ENCODE measurements around the gene CKB. TPM values are rescaled to one million over a fixed set of nuclear protein-coding genes. Genes with fewer than 3 reads are reported as not detected.
A peak's percentile ranks its signal among the peaks of the same experiment; 100 is the strongest.

CKB gene
- total and polyA plus RNA-seq, 9 of the 15 experiments (the other 6 are each of a cell fraction or from before 2014, with no cell fraction given) = 23.9 to 692 (median 132) TPM

DNA sequence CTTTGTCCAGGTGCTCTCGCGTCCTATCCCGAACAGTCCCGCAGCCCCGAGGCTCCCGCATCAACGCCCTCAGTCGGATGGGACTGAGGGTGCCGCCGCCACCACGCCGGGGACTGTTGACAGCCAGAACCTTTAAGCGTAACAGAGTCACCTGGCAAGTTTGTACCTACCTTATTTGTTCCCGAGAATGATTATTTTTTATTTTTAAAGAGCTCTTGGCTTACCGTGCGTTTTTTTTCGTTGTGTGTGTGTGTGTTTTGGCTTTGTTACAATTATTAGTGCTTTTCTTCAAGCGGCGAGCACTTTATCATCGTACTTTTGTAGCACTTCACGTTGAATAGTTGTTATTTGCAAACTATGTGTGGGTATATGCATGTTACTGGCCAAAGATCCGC, 40.6 kb upstream of the CKB start:
- peak overlapping the region; percentile 84 to 96 for H3K9ac ChIP-seq (ENCODE audit: insufficient read depth in 1 of 2, low read depth in 2 of 2, low read length in 2 of 2)
- peak overlapping the region; percentile 82 for H3K4me2 ChIP-seq (ENCODE audit: insufficient read depth, low read length)
- H3K79me2 ChIP-seq (ENCODE audit: control insufficient read depth, insufficient read depth, low read length) = peaks cover 90% of the 10 kb centered on the region
- ATAC-seq = no peak
- H3K4me3 ChIP-seq = peak overlapping the region; percentile 93
- FAIRE-seq = no peak
- ChIA-PET POLR2A (no interaction called here), CTCF (ENCODE audit: low intra/inter-chr PET ratio) (interaction anchor here (0.9 kb wide), 1 partner anchor 16 kb away, joined by 3 read pairs; no protein-coding TSS in a partner anchor)
- BruUV-seq (replicated peaks) = TSS peak; percentile 85
- WGBS (ENCODE audit: insufficient coverage, low coverage, missing lambda C conversion rate) = 0% methylated on average over 21 of the region's 22 CpGs
- no peaks in the 10 kb centered on the region for H3K9me1 ChIP-seq (ENCODE audit: control insufficient read depth, insufficient read depth, low read length)
- H3K27me3 ChIP-seq (ENCODE audit: control insufficient read depth in 2 of 2, insufficient read depth in 2 of 2, low read length in 2 of 2) = no peaks in the 10 kb centered on the region
- H3K4me1 ChIP-seq (replicated peaks in 1 of 2; ENCODE audit: control insufficient read depth in 2 of 2, insufficient read depth in 2 of 2, low read length in 2 of 2) = peaks cover 3 to 5% of the 10 kb centered on the region in 2 experiments; a peak in 3 of 5 replicates
- intact Hi-C loops (cut with micrococcal nuclease) (loop anchor here (5.0 kb wide), 1 partner anchor 46 kb away; no protein-coding TSS in a partner anchor), in situ Hi-C loops (cut with MboI) (no loop called here)
- peaks cover 20% of the 10 kb centered on the region; the same call in 1 of the 2 replicates for H4K20me1 ChIP-seq (replicated peaks; ENCODE audit: control insufficient read depth, insufficient read depth, low read length)
- peaks cover 32% of the 10 kb centered on the region for H3K36me3 ChIP-seq (ENCODE audit: control insufficient read depth, insufficient read depth, low read length)
- peak overlapping the region; percentile 96 for H3K27ac ChIP-seq (ENCODE audit: extremely low read depth, low read depth, low read length)
- no peak for DNase-seq (ENCODE audit: extremely low read depth in 1 of 4, low spot score in 3 of 4)
- H2AFZ ChIP-seq (ENCODE audit: low read depth, low read length) = peak overlapping the region; percentile 88
- H3K9me3 ChIP-seq (replicated peaks; ENCODE audit: control insufficient read depth, insufficient read depth, low read depth, low read length) = no peaks in the 10 kb centered on the region
- TF ChIP-seq PHF20 (IDR thresholded peaks at IDR 0.05; ENCODE audit: partially characterized antibody) (peak; percentile 0), MYC (IDR thresholded peaks at IDR 0.05; ENCODE audit: low read depth, low read length) (no peak), MYC (CRISPR knock-in tag; IDR thresholded peaks at IDR 0.05; ENCODE audit: borderline replicate concordance, low read depth) (0 out of 2 replicates have a peak, but pooled peaks have one; percentile 20), ZNF146 (CRISPR knock-in tag; IDR thresholded peaks at IDR 0.05; ENCODE audit: unreplicated experiment) (no peak), NUFIP1 (IDR thresholded peaks at IDR 0.05; ENCODE audit: partially characterized antibody) (no peak), FOXA3 (CRISPR knock-in tag; conservative IDR thresholded peaks at IDR 0.05 in 1 of 2, IDR thresholded peaks at IDR 0.05 in 1 of 2) (no peak), KDM5B (IDR thresholded peaks at IDR 0.05; ENCODE audit: insufficient replicate concordance, low read depth, low read length) (no peak), SAP30 (IDR thresholded peaks at IDR 0.05; ENCODE audit: borderline replicate concordance, insufficient read depth, low read depth, low read length, poor library complexity, severe bottlenecking) (peak; percentile 33), SIN3B (IDR thresholded peaks at IDR 0.05; ENCODE audit: low read depth) (no peak)
- TF ChIP-seq, protein P1, sequence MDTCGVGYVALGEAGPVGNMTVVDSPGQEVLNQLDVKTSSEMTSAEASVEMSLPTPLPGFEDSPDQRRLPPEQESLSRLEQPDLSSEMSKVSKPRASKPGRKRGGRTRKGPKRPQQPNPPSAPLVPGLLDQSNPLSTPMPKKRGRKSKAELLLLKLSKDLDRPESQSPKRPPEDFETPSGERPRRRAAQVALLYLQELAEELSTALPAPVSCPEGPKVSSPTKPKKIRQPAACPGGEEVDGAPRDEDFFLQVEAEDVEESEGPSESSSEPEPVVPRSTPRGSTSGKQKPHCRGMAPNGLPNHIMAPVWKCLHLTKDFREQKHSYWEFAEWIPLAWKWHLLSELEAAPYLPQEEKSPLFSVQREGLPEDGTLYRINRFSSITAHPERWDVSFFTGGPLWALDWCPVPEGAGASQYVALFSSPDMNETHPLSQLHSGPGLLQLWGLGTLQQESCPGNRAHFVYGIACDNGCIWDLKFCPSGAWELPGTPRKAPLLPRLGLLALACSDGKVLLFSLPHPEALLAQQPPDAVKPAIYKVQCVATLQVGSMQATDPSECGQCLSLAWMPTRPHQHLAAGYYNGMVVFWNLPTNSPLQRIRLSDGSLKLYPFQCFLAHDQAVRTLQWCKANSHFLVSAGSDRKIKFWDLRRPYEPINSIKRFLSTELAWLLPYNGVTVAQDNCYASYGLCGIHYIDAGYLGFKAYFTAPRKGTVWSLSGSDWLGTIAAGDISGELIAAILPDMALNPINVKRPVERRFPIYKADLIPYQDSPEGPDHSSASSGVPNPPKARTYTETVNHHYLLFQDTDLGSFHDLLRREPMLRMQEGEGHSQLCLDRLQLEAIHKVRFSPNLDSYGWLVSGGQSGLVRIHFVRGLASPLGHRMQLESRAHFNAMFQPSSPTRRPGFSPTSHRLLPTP (IDR thresholded peaks at IDR 0.05; ENCODE audit: borderline replicate concordance, extremely low read depth, insufficient read length) = no peak
- TF ChIP-seq, protein P2, sequence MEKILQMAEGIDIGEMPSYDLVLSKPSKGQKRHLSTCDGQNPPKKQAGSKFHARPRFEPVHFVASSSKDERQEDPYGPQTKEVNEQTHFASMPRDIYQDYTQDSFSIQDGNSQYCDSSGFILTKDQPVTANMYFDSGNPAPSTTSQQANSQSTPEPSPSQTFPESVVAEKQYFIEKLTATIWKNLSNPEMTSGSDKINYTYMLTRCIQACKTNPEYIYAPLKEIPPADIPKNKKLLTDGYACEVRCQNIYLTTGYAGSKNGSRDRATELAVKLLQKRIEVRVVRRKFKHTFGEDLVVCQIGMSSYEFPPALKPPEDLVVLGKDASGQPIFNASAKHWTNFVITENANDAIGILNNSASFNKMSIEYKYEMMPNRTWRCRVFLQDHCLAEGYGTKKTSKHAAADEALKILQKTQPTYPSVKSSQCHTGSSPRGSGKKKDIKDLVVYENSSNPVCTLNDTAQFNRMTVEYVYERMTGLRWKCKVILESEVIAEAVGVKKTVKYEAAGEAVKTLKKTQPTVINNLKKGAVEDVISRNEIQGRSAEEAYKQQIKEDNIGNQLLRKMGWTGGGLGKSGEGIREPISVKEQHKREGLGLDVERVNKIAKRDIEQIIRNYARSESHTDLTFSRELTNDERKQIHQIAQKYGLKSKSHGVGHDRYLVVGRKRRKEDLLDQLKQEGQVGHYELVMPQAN (IDR thresholded peaks at IDR 0.05; ENCODE audit: borderline replicate concordance) = peak; percentile 73; the same call in 1 of the 2 replicates
- TF ChIP-seq, protein P3, sequence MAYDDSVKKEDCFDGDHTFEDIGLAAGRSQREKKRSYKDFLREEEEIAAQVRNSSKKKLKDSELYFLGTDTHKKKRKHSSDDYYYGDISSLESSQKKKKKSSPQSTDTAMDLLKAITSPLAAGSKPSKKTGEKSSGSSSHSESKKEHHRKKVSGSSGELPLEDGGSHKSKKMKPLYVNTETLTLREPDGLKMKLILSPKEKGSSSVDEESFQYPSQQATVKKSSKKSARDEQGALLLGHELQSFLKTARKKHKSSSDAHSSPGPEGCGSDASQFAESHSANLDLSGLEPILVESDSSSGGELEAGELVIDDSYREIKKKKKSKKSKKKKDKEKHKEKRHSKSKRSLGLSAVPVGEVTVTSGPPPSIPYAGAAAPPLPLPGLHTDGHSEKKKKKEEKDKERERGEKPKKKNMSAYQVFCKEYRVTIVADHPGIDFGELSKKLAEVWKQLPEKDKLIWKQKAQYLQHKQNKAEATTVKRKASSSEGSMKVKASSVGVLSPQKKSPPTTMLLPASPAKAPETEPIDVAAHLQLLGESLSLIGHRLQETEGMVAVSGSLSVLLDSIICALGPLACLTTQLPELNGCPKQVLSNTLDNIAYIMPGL (CRISPR knock-in tag; IDR thresholded peaks at IDR 0.05) = 0 out of 2 replicates have a peak, but pooled peaks have one; percentile 15
- TF ChIP-seq, protein P4, sequence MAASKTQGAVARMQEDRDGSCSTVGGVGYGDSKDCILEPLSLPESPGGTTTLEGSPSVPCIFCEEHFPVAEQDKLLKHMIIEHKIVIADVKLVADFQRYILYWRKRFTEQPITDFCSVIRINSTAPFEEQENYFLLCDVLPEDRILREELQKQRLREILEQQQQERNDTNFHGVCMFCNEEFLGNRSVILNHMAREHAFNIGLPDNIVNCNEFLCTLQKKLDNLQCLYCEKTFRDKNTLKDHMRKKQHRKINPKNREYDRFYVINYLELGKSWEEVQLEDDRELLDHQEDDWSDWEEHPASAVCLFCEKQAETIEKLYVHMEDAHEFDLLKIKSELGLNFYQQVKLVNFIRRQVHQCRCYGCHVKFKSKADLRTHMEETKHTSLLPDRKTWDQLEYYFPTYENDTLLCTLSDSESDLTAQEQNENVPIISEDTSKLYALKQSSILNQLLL (CRISPR knock-in tag; IDR thresholded peaks at IDR 0.05; ENCODE audit: borderline replicate concordance) = no peak
